ENCODE results near the gene RXFP2.

RXFP2 gene

GRCh38 chr13:31769575-31769974 lies 30.2 kb downstream of the RXFP2 start:
- DNase-seq = no peak

GRCh38 chr13:31772231-31772630 lies 32.9 kb downstream of the RXFP2 start:
- DNase-seq = no peak

GRCh38 chr13:31773538-31773937 lies 34.2 kb downstream of the RXFP2 start:
- DNase-seq = no peak

GRCh38 chr13:31774186-31774750 lies 34.9 kb downstream of the RXFP2 start:
- no peak for DNase-seq

GRCh38 chr13:31775148-31775547 lies 35.8 kb downstream of the RXFP2 start:
- no peak for DNase-seq

- no peak for DNase-seq
Observed at GRCh38 chr13:31775686-31776085, 36.4 kb downstream of the RXFP2 start.

GRCh38 chr13:31781064-31781463 lies 41.7 kb downstream of the RXFP2 start:
- DNase-seq = no peak

GRCh38 chr13:31786011-31786410 lies 46.7 kb downstream of the RXFP2 start:
- no peak for DNase-seq

GRCh38 chr13:31790992-31791391 lies 51.7 kb downstream of the RXFP2 start:
- no peak for DNase-seq

GRCh38 chr13:31793246-31793645 lies 53.9 kb downstream of the RXFP2 start:
- no peak for DNase-seq

- DNase-seq = no peak
Observed at GRCh38 chr13:31794452-31794851, 55.1 kb downstream of the RXFP2 start.

GRCh38 chr13:31797154-31797775 lies 57.9 kb downstream of the RXFP2 start:
- peak; percentile 40 for DNase-seq

- DNase-seq = no peak
Observed at GRCh38 chr13:31798189-31798588, 58.9 kb downstream of the RXFP2 start.

- DNase-seq = no peak
Observed at GRCh38 chr13:31801088-31801487, 61.8 kb downstream of the RXFP2 start.

GRCh38 chr13:31803311-31803710 lies 64.0 kb downstream of the RXFP2 start:
- DNase-seq = no peak

GRCh38 chr13:31805841-31806240 lies 66.5 kb downstream of the RXFP2 start:
- no peak for DNase-seq

GRCh38 chr13:31807090-31807541 lies 67.8 kb downstream of the RXFP2 start:
- no peak for DNase-seq

- DNase-seq = no peak
Observed at GRCh38 chr13:31814536-31814935, 75.2 kb downstream of the RXFP2 start.

GRCh38 chr13:31815361-31816144 lies 76.2 kb downstream of the RXFP2 start:
- DNase-seq = no peak

GRCh38 chr13:31818236-31818635 lies 78.9 kb downstream of the RXFP2 start:
- DNase-seq = no peak

- no peak for DNase-seq
Observed at GRCh38 chr13:31824705-31825517, 85.6 kb downstream of the RXFP2 start.

GRCh38 chr13:31826521-31826920 lies 87.2 kb downstream of the RXFP2 start:
- DNase-seq = no peak

- DNase-seq = no peak
Observed at GRCh38 chr13:31827707-31828106, 88.4 kb downstream of the RXFP2 start.

Data from NCI-H510A treated with DMSO at 0.1 percent for 48 hours (cell line).